ENCODE data around the gene IL6ST.
A peak's percentile ranks its signal among the peaks of the same experiment; 100 is the strongest.

The IL6ST gene

GRCh38 chr5:55986931-55987330 lies 7.8 kb downstream of the IL6ST start:
- no peak for DNase-seq (ENCODE audit: low read depth)
- no peak overlapping the region for H3K4me3 ChIP-seq (ENCODE audit: control insufficient read depth, low read depth, low read length)
- no peak for TF ChIP-seq CTCF (IDR thresholded peaks at IDR 0.05; ENCODE audit: control insufficient read depth, insufficient read depth, low read depth, low read length, missing control alignments)

- no peak overlapping the region for H3K4me3 ChIP-seq (ENCODE audit: control insufficient read depth, low read depth, low read length)
- DNase-seq (ENCODE audit: low read depth) = no peak
- no peak for TF ChIP-seq CTCF (IDR thresholded peaks at IDR 0.05; ENCODE audit: control insufficient read depth, insufficient read depth, low read depth, low read length, missing control alignments)
Measured at GRCh38 chr5:55985181-55985580, 9.6 kb downstream of the IL6ST start.

- no peak for TF ChIP-seq CTCF (IDR thresholded peaks at IDR 0.05; ENCODE audit: control insufficient read depth, insufficient read depth, low read depth, low read length, missing control alignments)
- no peak overlapping the region for H3K4me3 ChIP-seq (ENCODE audit: control insufficient read depth, low read depth, low read length)
- no peak for DNase-seq (ENCODE audit: low read depth)
Measured at GRCh38 chr5:55983986-55984385, 10.8 kb downstream of the IL6ST start.

- peak; percentile 17 for TF ChIP-seq CTCF (IDR thresholded peaks at IDR 0.05; ENCODE audit: control insufficient read depth, insufficient read depth, low read depth, low read length, missing control alignments)
Measured at GRCh38 chr5:55982957-55983381, 11.8 kb downstream of the IL6ST start.

GRCh38 chr5:55973296-55973695 lies 21.5 kb downstream of the IL6ST start:
- H3K4me3 ChIP-seq (ENCODE audit: control insufficient read depth, low read depth, low read length) = no peak overlapping the region
- no peak for TF ChIP-seq CTCF (IDR thresholded peaks at IDR 0.05; ENCODE audit: control insufficient read depth, insufficient read depth, low read depth, low read length, missing control alignments)
- DNase-seq (ENCODE audit: low read depth) = no peak

More at GRCh38 chr5:55982957-55983381, 11.8 kb downstream of the IL6ST start:
- no peak for DNase-seq (ENCODE audit: low read depth)
- no peak overlapping the region for H3K4me3 ChIP-seq (ENCODE audit: control insufficient read depth, low read depth, low read length)

- DNase-seq (ENCODE audit: low read depth) = no peak
- TF ChIP-seq CTCF (IDR thresholded peaks at IDR 0.05; ENCODE audit: control insufficient read depth, insufficient read depth, low read depth, low read length, missing control alignments) = no peak
- H3K4me3 ChIP-seq (ENCODE audit: control insufficient read depth, low read depth, low read length) = no peak overlapping the region
Measured at GRCh38 chr5:55969956-55970355, 24.8 kb downstream of the IL6ST start.

GRCh38 chr5:55966284-55966683 lies 28.5 kb downstream of the IL6ST start:
- DNase-seq (ENCODE audit: low read depth) = no peak
- TF ChIP-seq CTCF (IDR thresholded peaks at IDR 0.05; ENCODE audit: control insufficient read depth, insufficient read depth, low read depth, low read length, missing control alignments) = no peak
- H3K4me3 ChIP-seq (ENCODE audit: control insufficient read depth, low read depth, low read length) = no peak overlapping the region

Measured in AG09309 (cell line).